ENCODE measurements around the gene HIPK2.

Gene HIPK2

DNA sequence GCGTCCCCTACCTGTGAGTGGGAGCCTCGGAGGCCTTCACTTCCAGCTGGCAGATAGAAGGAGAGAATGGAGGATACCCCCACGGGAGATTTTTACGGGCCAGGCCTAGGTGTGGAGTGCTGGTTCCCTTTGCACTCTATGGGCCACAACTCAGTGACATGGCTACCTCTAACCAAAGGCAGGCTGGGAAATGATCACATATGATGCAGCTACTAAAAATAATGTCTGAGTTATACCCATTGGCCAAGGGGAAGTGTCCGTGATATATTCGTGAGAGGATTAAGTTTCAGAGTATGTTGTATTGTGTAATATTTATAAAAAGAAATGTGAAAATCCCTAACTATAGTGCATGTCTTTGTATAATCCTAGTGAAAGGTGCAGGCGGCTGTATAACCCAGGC is 13.5 kb upstream of the HIPK2 start:
- DNase-seq = no peak
- no peaks in the 10 kb centered on the region for H3K36me3 ChIP-seq (ENCODE audit: control insufficient read depth, insufficient read depth, low read length)
- no peak overlapping the region for H3K27ac ChIP-seq (ENCODE audit: insufficient read depth, low read length, poor library complexity, severe bottlenecking)
- no peaks in the 10 kb centered on the region for H3K4me1 ChIP-seq (ENCODE audit: control insufficient read depth, insufficient read depth, low read length, poor library complexity, severe bottlenecking)
- H3K9me3 ChIP-seq (ENCODE audit: control insufficient read depth, low read length) = no peaks in the 10 kb centered on the region
- H3K27me3 ChIP-seq (replicated peaks; ENCODE audit: control insufficient read depth, insufficient read depth, low read length, poor library complexity, severe bottlenecking) = no peaks in the 10 kb centered on the region
- no peak overlapping the region for H3K4me3 ChIP-seq (ENCODE audit: insufficient read depth, low read depth, low read length, poor library complexity, severe bottlenecking)

DNA sequence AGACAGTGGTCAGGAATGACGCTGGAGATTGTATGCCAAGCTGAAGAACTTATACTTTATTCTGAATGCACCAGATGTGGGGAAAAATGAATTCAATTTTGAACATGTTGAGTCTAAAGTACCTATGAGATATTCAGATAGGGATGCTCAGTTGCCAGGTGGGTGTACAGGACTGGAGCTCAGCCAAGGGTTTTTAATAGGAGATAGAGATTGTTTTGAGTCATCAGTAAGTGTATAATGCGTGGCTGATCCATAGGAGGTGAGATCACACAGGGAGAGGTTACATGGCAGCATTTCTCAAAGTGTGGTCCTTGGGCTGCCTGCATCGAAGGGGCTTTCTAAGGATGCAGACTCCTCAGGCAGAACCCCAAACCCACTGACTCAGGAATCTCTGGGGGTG is 6.8 kb upstream of the HIPK2 start:
- no peak for DNase-seq
- Histone ChIP-seq H3K36me3 (ENCODE audit: control insufficient read depth, insufficient read depth, low read length) (no peaks in the 10 kb centered on the region), H3K27me3 (replicated peaks; ENCODE audit: control insufficient read depth, insufficient read depth, low read length, poor library complexity, severe bottlenecking) (no peaks in the 10 kb centered on the region), H3K4me1 (ENCODE audit: control insufficient read depth, insufficient read depth, low read length, poor library complexity, severe bottlenecking) (no peaks in the 10 kb centered on the region), H3K27ac (ENCODE audit: insufficient read depth, low read length, poor library complexity, severe bottlenecking) (no peak overlapping the region), H3K4me3 (ENCODE audit: insufficient read depth, low read depth, low read length, poor library complexity, severe bottlenecking) (no peak overlapping the region), H3K9me3 (ENCODE audit: control insufficient read depth, low read length) (no peaks in the 10 kb centered on the region)

DNA sequence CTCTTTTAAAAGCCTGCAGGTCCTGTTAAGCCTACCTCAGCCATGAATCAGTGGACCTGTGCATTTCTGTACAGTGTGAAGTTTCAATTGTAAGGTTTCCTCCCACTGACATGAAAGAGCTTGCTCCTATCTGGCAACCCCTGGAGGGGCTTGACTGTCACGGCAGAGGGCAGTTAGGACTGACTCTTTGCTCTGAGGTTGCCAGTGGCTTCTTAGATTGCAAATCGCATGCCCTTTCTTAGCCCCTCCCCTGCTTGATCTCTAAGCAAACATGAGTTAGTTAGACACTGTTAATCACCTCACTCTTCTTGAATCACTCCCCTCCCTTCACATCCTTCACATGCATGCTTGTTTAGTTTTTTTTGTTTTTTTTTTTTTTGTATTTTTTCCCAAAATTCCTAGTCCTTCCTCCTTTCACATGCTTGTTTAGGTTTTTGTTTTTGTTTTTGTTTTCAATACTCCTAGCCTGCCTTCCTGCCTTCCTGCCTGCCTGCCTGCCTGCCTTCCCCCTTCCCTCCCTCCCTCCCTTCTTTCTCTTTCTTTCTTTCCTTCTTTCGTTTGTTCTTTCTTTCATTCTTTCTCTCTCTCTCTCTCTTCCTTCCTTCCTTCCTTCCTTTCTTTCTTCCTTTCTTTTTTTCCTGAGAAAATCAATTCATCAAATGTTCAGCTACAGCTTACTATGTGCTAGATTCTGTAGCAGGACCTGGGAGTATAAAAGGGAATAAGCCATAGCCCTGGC is 6.0 kb upstream of the HIPK2 start:
- Histone ChIP-seq H3K9me3 (ENCODE audit: control insufficient read depth, low read length) (no peaks in the 10 kb centered on the region), H3K27me3 (replicated peaks; ENCODE audit: control insufficient read depth, insufficient read depth, low read length, poor library complexity, severe bottlenecking) (no peaks in the 10 kb centered on the region), H3K36me3 (ENCODE audit: control insufficient read depth, insufficient read depth, low read length) (no peaks in the 10 kb centered on the region), H3K4me3 (ENCODE audit: insufficient read depth, low read depth, low read length, poor library complexity, severe bottlenecking) (no peak overlapping the region), H3K27ac (ENCODE audit: insufficient read depth, low read length, poor library complexity, severe bottlenecking) (no peak overlapping the region), H3K4me1 (ENCODE audit: control insufficient read depth, insufficient read depth, low read length, poor library complexity, severe bottlenecking) (peaks cover under 1% of the 10 kb centered on the region)
- DNase-seq = no peak

DNA sequence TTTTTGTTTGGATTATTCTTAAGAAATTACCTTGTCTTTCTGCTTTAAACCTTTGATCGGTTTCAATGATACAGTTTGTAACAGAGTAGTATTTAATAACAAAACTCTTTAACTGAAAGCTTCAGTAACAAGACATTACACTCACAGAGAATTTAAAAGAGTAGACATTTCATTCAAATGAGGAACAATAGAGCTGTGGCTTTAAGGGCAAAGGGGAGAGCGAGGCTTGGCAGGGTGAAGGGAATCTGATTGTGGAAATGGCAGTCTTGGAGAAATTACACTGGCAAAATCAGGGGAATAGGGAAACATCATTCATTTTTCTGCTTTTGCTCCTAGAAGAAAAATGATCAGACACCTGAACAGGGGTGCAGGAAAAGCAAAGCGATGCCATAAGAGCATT is 5.1 kb upstream of the HIPK2 start:
- DNase-seq = no peak
- Histone ChIP-seq H3K4me1 (ENCODE audit: control insufficient read depth, insufficient read depth, low read length, poor library complexity, severe bottlenecking) (peaks cover 4% of the 10 kb centered on the region), H3K36me3 (ENCODE audit: control insufficient read depth, insufficient read depth, low read length) (no peaks in the 10 kb centered on the region), H3K27me3 (replicated peaks; ENCODE audit: control insufficient read depth, insufficient read depth, low read length, poor library complexity, severe bottlenecking) (no peaks in the 10 kb centered on the region), H3K4me3 (ENCODE audit: insufficient read depth, low read depth, low read length, poor library complexity, severe bottlenecking) (no peak overlapping the region), H3K27ac (ENCODE audit: insufficient read depth, low read length, poor library complexity, severe bottlenecking) (no peak overlapping the region), H3K9me3 (ENCODE audit: control insufficient read depth, low read length) (no peaks in the 10 kb centered on the region)

DNA sequence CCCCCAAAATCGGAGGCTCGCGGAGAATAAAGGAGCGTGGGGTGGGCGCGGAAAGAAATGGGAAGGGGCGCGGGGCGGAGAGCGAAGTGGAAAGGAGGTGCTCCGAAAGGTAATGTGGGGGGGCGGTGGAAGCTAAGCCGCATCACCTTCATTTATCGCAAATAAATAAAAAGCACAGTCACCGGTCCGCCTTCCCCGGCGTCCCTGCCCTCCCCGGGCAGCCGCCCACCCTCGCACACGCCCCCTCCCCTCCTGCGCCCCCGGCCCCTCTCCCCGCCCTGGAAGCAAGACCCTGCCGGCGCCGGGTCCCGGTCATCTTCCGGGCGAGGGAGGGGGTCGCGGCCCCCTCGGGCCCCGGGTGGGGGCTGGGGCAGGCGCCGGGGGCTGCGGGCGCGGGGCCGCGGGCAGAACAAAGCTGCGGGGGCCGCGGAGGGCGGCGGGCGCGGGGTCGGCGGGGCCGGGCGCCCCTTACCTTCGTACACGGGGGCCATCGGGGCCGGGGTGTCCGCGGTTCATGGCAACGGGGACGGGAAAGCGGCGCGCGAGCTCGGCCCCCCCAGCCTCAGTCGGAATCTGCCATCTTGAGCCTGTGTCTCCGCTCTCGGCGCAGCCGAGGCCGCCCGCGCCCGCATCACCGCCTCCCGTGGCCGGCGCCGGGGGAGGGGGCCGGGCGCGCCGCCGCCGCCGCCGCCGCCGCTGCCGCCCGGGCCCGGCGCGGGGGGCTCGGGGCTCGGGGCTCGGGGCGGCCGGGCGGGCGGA is 486 bp downstream of the HIPK2 start:
- peak overlapping the region; percentile 80 for H3K27ac ChIP-seq (ENCODE audit: insufficient read depth, low read length, poor library complexity, severe bottlenecking)
- peaks cover 23% of the 10 kb centered on the region for H3K4me1 ChIP-seq (ENCODE audit: control insufficient read depth, insufficient read depth, low read length, poor library complexity, severe bottlenecking)
- H3K4me3 ChIP-seq (ENCODE audit: insufficient read depth, low read depth, low read length, poor library complexity, severe bottlenecking) = peak overlapping the region; percentile 83
- H3K27me3 ChIP-seq (replicated peaks; ENCODE audit: control insufficient read depth, insufficient read depth, low read length, poor library complexity, severe bottlenecking) = no peaks in the 10 kb centered on the region
- DNase-seq = peak; percentile 25 to 39 (median 32)
- no peaks in the 10 kb centered on the region for H3K36me3 ChIP-seq (ENCODE audit: control insufficient read depth, insufficient read depth, low read length)
- H3K9me3 ChIP-seq (ENCODE audit: control insufficient read depth, low read length) = no peaks in the 10 kb centered on the region

DNA sequence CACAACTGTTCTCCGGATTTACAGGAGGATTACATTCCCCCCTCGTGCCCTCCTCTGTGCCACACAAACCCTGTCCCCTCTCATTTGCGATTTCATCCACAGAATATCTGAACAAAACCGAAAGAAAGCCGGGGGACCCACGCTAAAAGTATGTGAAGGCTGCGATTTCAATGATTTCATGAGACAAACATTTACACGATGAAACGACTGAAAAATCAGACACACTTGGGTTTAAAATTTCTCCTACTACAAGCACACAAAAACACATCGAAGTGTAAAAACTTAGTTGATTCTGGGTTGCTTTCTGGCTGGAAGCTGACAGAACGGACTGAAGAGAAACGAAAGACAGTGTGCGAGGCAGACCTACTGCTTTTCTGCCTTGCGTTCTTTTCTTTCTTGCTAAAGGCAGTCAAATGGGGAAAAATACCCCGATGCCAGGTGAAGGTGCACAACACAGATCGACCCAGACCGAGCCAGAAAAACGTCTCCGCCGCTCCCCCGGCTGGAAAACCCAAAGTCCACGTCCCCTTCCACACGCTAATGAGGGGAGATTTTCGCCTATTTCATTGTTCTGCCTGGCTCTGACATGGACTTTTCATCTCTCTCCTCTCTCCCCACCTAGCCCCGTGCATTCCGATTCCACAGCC is 1.2 kb downstream of the HIPK2 start:
- Histone ChIP-seq H3K4me1 (ENCODE audit: control insufficient read depth, insufficient read depth, low read length, poor library complexity, severe bottlenecking) (peaks cover 23% of the 10 kb centered on the region), H3K36me3 (ENCODE audit: control insufficient read depth, insufficient read depth, low read length) (no peaks in the 10 kb centered on the region), H3K27ac (ENCODE audit: insufficient read depth, low read length, poor library complexity, severe bottlenecking) (peak overlapping the region; percentile 80), H3K4me3 (ENCODE audit: insufficient read depth, low read depth, low read length, poor library complexity, severe bottlenecking) (peak overlapping the region; percentile 83), H3K9me3 (ENCODE audit: control insufficient read depth, low read length) (no peaks in the 10 kb centered on the region), H3K27me3 (replicated peaks; ENCODE audit: control insufficient read depth, insufficient read depth, low read length, poor library complexity, severe bottlenecking) (no peaks in the 10 kb centered on the region)
- peak in 1 of 3 donors; percentile 5 for DNase-seq

DNA sequence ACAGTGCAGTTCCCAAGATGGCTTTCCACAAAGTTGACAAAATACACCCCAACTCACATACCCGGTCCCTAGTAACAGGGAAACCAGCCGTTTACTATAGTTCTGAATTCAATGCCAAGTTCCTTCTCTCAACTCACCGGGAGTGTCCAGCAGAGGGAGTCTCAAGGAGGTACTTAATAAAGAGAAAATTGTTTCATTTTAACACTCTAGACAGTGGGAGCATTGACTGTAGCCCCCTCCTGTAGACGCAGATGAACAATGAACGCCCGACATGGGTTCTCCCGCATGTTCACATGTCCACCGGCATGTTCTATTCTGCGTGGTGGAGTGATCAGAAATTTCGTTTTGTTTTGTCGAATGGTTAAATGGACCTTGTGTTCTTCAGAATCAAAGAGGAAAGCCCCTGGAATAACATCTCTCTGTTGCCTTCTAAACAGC is 1.9 kb downstream of the HIPK2 start:
- Histone ChIP-seq H3K27ac (ENCODE audit: insufficient read depth, low read length, poor library complexity, severe bottlenecking) (peak overlapping the region; percentile 80), H3K4me3 (ENCODE audit: insufficient read depth, low read depth, low read length, poor library complexity, severe bottlenecking) (peak overlapping the region; percentile 83), H3K9me3 (ENCODE audit: control insufficient read depth, low read length) (no peaks in the 10 kb centered on the region), H3K27me3 (replicated peaks; ENCODE audit: control insufficient read depth, insufficient read depth, low read length, poor library complexity, severe bottlenecking) (no peaks in the 10 kb centered on the region), H3K4me1 (ENCODE audit: control insufficient read depth, insufficient read depth, low read length, poor library complexity, severe bottlenecking) (peaks cover 23% of the 10 kb centered on the region), H3K36me3 (ENCODE audit: control insufficient read depth, insufficient read depth, low read length) (no peaks in the 10 kb centered on the region)
- DNase-seq = peak; percentile 12 to 41 (median 29)

DNA sequence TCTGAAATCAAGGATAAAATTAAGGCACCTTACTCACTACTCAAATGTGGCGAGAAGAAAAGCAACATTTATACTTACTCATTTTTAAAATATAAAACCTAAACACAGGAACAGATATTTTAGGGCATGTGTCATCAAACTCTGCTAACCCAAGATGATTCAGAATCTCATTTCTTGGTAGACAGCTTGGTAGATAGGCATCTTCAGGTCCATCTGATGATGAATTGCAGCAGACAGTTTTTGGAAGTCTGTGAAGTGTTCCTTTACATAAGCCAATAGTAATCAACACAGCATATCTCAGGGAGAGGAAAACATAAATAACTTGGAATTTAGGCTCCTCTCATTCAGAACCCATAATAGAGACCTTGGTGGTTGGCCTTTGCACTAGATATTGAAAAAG is 3.4 kb downstream of the HIPK2 start:
- Histone ChIP-seq H3K27ac (ENCODE audit: insufficient read depth, low read length, poor library complexity, severe bottlenecking) (no peak overlapping the region), H3K9me3 (ENCODE audit: control insufficient read depth, low read length) (no peaks in the 10 kb centered on the region), H3K27me3 (replicated peaks; ENCODE audit: control insufficient read depth, insufficient read depth, low read length, poor library complexity, severe bottlenecking) (no peaks in the 10 kb centered on the region), H3K4me1 (ENCODE audit: control insufficient read depth, insufficient read depth, low read length, poor library complexity, severe bottlenecking) (peaks cover 28% of the 10 kb centered on the region), H3K4me3 (ENCODE audit: insufficient read depth, low read depth, low read length, poor library complexity, severe bottlenecking) (no peak overlapping the region), H3K36me3 (ENCODE audit: control insufficient read depth, insufficient read depth, low read length) (no peaks in the 10 kb centered on the region)
- DNase-seq = no peak

DNA sequence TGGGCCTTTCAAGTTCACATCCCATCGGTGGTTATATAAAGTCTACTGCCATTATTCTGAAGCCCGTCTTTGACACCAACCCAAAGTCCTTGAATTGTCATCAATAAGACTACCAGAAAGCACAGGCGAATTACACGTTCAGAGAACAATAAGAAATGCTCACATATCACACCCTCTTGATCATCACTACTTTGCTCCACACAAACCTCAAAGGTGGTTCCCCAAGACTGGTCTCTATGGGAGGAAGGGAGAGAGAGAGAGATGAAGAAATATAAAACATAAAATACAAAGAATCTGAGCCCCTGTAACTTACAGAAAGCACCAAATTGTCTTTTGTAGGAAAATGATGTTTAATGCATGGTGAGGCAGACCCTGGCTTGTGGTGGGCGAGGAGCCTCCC is 4.4 kb downstream of the HIPK2 start:
- Histone ChIP-seq H3K4me3 (ENCODE audit: insufficient read depth, low read depth, low read length, poor library complexity, severe bottlenecking) (no peak overlapping the region), H3K27ac (ENCODE audit: insufficient read depth, low read length, poor library complexity, severe bottlenecking) (no peak overlapping the region), H3K36me3 (ENCODE audit: control insufficient read depth, insufficient read depth, low read length) (no peaks in the 10 kb centered on the region), H3K27me3 (replicated peaks; ENCODE audit: control insufficient read depth, insufficient read depth, low read length, poor library complexity, severe bottlenecking) (no peaks in the 10 kb centered on the region), H3K9me3 (ENCODE audit: control insufficient read depth, low read length) (no peaks in the 10 kb centered on the region), H3K4me1 (ENCODE audit: control insufficient read depth, insufficient read depth, low read length, poor library complexity, severe bottlenecking) (peaks cover 35% of the 10 kb centered on the region)
- no peak for DNase-seq

DNA sequence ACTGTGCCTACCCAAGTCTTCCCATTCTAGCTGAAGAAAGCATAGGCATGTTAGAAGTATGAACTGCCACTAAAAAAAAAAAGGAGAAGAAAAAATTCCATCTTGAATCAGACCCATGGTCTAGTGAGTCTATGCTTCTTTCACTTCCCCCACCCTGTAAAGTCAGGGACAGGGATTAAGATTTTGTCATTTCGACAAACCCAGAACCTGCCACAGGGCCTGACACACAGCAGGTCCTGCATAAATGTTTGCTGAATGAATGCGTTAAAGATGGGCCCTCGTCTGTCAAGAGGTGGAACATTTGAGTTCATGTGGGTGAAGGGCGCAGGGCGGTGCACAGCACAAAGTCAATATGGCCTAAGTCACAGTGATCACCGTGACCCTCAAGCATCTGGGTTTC is 4.9 kb downstream of the HIPK2 start:
- DNase-seq = no peak
- Histone ChIP-seq H3K27ac (ENCODE audit: insufficient read depth, low read length, poor library complexity, severe bottlenecking) (no peak overlapping the region), H3K4me1 (ENCODE audit: control insufficient read depth, insufficient read depth, low read length, poor library complexity, severe bottlenecking) (peaks cover 40% of the 10 kb centered on the region), H3K4me3 (ENCODE audit: insufficient read depth, low read depth, low read length, poor library complexity, severe bottlenecking) (no peak overlapping the region), H3K27me3 (replicated peaks; ENCODE audit: control insufficient read depth, insufficient read depth, low read length, poor library complexity, severe bottlenecking) (no peaks in the 10 kb centered on the region), H3K9me3 (ENCODE audit: control insufficient read depth, low read length) (no peaks in the 10 kb centered on the region), H3K36me3 (ENCODE audit: control insufficient read depth, insufficient read depth, low read length) (no peaks in the 10 kb centered on the region)
